Muscle of back (tissue), 11 donors: ENCODE measurements around the gene CSNK1E. TPM values are rescaled to one million over a fixed set of nuclear protein-coding genes. Genes with fewer than 3 reads are reported as not detected.

Source experiments
- DNase-seq, 3 donors: peaks; one replicate each; pipeline versions ENCODE4 v3.0.0 to v3.0.0-alpha.2; 2013
- polyA plus RNA-seq, 10 donors: library from polyadenylated mRNA; unstranded; fragments of 120-200 nt; gene quantifications; one replicate each; pipeline ENCODE4 v1.2.1, GENCODE V29; 2013; ENCODE audit not compliant: insufficient read length in 10 of 10

CSNK1E gene
- polyA plus RNA-seq, 10 donors, result 91.7 to 155 (median 105) TPM

- no peak for DNase-seq
Observed at GRCh38 chr22:38251341-38251692, 65.9 kb downstream of the CSNK1E start.

- DNase-seq, result no peak
Observed at GRCh38 chr22:38250643-38251340, 66.4 kb downstream of the CSNK1E start.

GRCh38 chr22:38249803-38250642 is 67.2 kb downstream of the CSNK1E start:
- no peak for DNase-seq

- DNase-seq, result no peak
Observed at GRCh38 chr22:38249301-38249700, 67.9 kb downstream of the CSNK1E start.

GRCh38 chr22:38248280-38248679 is 69.0 kb downstream of the CSNK1E start:
- DNase-seq, result no peak

- no peak for DNase-seq
Observed at GRCh38 chr22:38247713-38248112, 69.5 kb downstream of the CSNK1E start.

- peak in 2 of 3 donors; percentile 85 to 90 for DNase-seq
Observed at GRCh38 chr22:38246692-38247091, 70.5 kb downstream of the CSNK1E start.

GRCh38 chr22:38246046-38246658 is 71.1 kb downstream of the CSNK1E start:
- DNase-seq, result no peak

- no peak for DNase-seq
Observed at GRCh38 chr22:38244106-38244505, 73.1 kb downstream of the CSNK1E start.

- DNase-seq, result peak; percentile 72 to 87 (median 72)
Observed at GRCh38 chr22:38243007-38243765, 74.0 kb downstream of the CSNK1E start.

GRCh38 chr22:38240734-38241252 is 76.4 kb downstream of the CSNK1E start:
- DNase-seq, result peak; percentile 71 to 86 (median 78)

Other genes starting within 250 kb of the CSNK1E start
- gene SLC16A8, start 233.2 kb downstream of the CSNK1E start, polyA plus RNA-seq, result 1 to 10 TPM; 1.2 to 3.5 (median 2.2) TPM
- 1 to 10 TPM in 4 of 10 donors, under 1 TPM in 6; 0.34 to 1.5 (median 0.83) TPM for gene BAIAP2L2, start 206.7 kb downstream of the CSNK1E start, polyA plus RNA-seq
- gene PLA2G6, start 135.6 kb downstream of the CSNK1E start, polyA plus RNA-seq, result 10 to 100 TPM in 6 of 10 donors, 1 to 10 TPM in 4; 7.3 to 14.9 (median 10.4) TPM
- gene MAFF, start 115.4 kb downstream of the CSNK1E start, polyA plus RNA-seq, result 1 to 10 TPM; 2.9 to 5.9 (median 4.3) TPM
- 10 to 100 TPM; 53.4 to 76.1 (median 68.1) TPM for gene TMEM184B, start 44.4 kb downstream of the CSNK1E start, polyA plus RNA-seq
- gene KCNJ4, start 137.8 kb upstream of the CSNK1E start, polyA plus RNA-seq, result under 1 TPM in 9 of 10 donors, not detected in 1; 0.12 to 0.58 (median 0.23) TPM
- 10 to 100 TPM; 24.8 to 43.4 (median 37.7) TPM for gene KDELR3, start 150.7 kb upstream of the CSNK1E start, polyA plus RNA-seq
- 100 to 1,000 TPM; 253 to 478 (median 350) TPM for gene DDX17, start 188.9 kb upstream of the CSNK1E start, polyA plus RNA-seq